Measurements from ENCODE around the gene FARSB. TPM values are rescaled to one million over a fixed set of nuclear protein-coding genes. Genes with fewer than 3 reads are reported as not detected.

The FARSB gene
- total and polyA plus RNA-seq, 2 donors (not counting 3 experiments of a cell fraction or from before 2014, with no cell fraction given), result 12.7 to 29.4 TPM

DNA sequence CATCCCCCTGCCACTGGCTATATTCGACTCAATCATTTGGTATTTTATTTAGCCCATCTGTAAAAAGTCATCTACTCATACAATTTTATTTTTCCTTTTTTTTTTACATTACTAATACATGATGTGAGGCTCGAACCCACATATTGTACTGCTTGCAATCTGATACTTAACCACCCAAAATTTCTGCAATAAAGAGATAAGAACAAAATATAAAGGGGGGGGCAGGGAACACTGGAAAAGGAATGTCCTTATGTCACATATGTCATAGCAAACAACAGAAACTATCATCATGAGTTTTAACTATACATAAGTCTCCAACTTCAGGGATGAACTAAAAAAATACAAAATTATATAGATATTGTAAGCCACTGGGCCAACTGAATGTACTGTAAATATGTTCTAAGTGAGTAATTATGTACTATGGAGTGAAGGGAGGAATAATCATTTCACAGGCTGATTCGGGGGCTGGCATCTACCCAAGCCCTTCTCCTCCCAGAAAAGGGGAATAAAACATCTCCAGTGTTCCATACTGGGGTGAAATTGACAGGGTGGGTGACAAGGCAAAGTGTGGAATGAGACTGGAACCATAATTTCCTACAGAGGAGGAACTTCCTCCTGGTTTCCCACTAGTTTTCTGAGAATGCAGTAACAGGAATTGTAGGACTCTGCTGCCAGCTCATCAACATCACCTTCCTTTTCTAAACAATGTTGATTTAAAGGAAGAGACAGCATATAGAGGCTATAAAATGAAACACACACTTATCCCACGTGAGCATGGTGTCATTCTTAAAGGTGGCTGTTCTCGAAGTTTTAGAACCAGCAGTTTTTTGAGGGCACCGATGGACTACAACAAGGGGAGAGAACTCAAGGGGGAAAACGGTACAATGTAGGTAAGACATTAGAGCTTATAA, 79.5 kb downstream of the FARSB start:
- Histone ChIP-seq H3K27ac (ENCODE audit: insufficient read depth, low read depth, low read length) (peak overlapping the region; percentile 27), H3K9me1 (replicated peaks; ENCODE audit: control insufficient read depth, extremely low read depth, insufficient read depth, low read length) (no peaks in the 10 kb centered on the region), H3K4me1 (ENCODE audit: control insufficient read depth, extremely low read depth, insufficient read depth, low read length) (peaks cover 10% of the 10 kb centered on the region), H3K79me2 (ENCODE audit: control insufficient read depth, insufficient read depth, low read length) (peaks cover 7% of the 10 kb centered on the region), H3K27me3 (ENCODE audit: control insufficient read depth in 2 of 2, insufficient read depth in 2 of 2, low read length in 2 of 2) (no peaks in the 10 kb centered on the region), H3K4me2 (ENCODE audit: insufficient read depth, low read length) (peak overlapping the region; percentile 13), H2AFZ (ENCODE audit: low read depth, low read length) (peak overlapping the region; percentile 41), H4K20me1 (replicated peaks; ENCODE audit: control insufficient read depth, extremely low read depth, insufficient read depth, low read length) (no peaks in the 10 kb centered on the region), H3K4me3 (replicated peaks in 1 of 3; ENCODE audit: insufficient read depth in 1 of 3, low read depth in 1 of 3, low read length in 3 of 3) (no peak overlapping the region), H3K9ac (replicated peaks; ENCODE audit: extremely low read depth, insufficient read depth, low read length) (no peak overlapping the region), H3K9me3 (replicated peaks; ENCODE audit: control insufficient read depth, insufficient read depth, low read length) (no peaks in the 10 kb centered on the region), H3K36me3 (ENCODE audit: control insufficient read depth in 2 of 2, extremely low read depth in 1 of 2, insufficient read depth in 2 of 2, low read length in 2 of 2) (peaks cover 0 to 2% of the 10 kb centered on the region in 2 experiments)
- peak; percentile 59 for FAIRE-seq
- intact Hi-C loops (cut with micrococcal nuclease) (no loop called here), dilution Hi-C loops (cut with MboI; ENCODE audit: extremely low pct_ligation_motif_present, low sequenced_read_pairs) (no loop called here)
- POLR2A ChIA-PET, result no interaction called here
- BruUV-seq (replicated peaks), result no TSS peak
- CTCF ChIA-PET, result interaction anchor here (1.3 to 4.2 kb wide), 2 partner anchors 15 to 258 kb away, joined by 4 to 20 read pairs; no protein-coding TSS in a partner anchor
- TF ChIP-seq POLR2A (IDR thresholded peaks at IDR 0.05; ENCODE audit: low read depth, low read length) (no peak), POLR2AphosphoS5 (IDR thresholded peaks at IDR 0.05; ENCODE audit: insufficient read depth, low read depth, low read length) (no peak), GATA2 (IDR thresholded peaks at IDR 0.05; ENCODE audit: insufficient read depth, insufficient read length, low read depth, low read length) (no peak), JUN (IDR thresholded peaks at IDR 0.05; ENCODE audit: borderline replicate concordance, insufficient read depth, insufficient read length, low read depth) (no peak), FOS (IDR thresholded peaks at IDR 0.05; ENCODE audit: borderline replicate concordance, insufficient read depth, low read length) (no peak), MYC (IDR thresholded peaks at IDR 0.05; ENCODE audit: low read depth, low read length) (no peak), EZH2 (IDR thresholded peaks at IDR 0.05; ENCODE audit: borderline replicate concordance, low read depth, low read length, severe bottlenecking) (no peak)
- TF ChIP-seq, protein P1, sequence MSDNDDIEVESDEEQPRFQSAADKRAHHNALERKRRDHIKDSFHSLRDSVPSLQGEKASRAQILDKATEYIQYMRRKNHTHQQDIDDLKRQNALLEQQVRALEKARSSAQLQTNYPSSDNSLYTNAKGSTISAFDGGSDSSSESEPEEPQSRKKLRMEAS (IDR thresholded peaks at IDR 0.05; ENCODE audit: insufficient read depth, insufficient read length), result no peak
- TF ChIP-seq, protein P2, sequence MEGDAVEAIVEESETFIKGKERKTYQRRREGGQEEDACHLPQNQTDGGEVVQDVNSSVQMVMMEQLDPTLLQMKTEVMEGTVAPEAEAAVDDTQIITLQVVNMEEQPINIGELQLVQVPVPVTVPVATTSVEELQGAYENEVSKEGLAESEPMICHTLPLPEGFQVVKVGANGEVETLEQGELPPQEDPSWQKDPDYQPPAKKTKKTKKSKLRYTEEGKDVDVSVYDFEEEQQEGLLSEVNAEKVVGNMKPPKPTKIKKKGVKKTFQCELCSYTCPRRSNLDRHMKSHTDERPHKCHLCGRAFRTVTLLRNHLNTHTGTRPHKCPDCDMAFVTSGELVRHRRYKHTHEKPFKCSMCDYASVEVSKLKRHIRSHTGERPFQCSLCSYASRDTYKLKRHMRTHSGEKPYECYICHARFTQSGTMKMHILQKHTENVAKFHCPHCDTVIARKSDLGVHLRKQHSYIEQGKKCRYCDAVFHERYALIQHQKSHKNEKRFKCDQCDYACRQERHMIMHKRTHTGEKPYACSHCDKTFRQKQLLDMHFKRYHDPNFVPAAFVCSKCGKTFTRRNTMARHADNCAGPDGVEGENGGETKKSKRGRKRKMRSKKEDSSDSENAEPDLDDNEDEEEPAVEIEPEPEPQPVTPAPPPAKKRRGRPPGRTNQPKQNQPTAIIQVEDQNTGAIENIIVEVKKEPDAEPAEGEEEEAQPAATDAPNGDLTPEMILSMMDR (IDR thresholded peaks at IDR 0.05; ENCODE audit: extremely low read depth in 1 of 2, insufficient read depth in 1 of 2, low read depth in 1 of 2, low read length in 2 of 2), result no peak
- peak; percentile 34 for DNase-seq (ENCODE audit: low read depth, low spot score)

Data from endothelial cell of umbilical vein (primary cell).